Measurements from ENCODE around the gene DCAF6. TPM values are rescaled to one million over a fixed set of nuclear protein-coding genes. Genes with fewer than 3 reads are reported as not detected.
"Not testable (repeated sequence)": the region's sequence is repeated elsewhere in the genome, so short reads cannot be mapped to it uniquely, and the experiment has no call there.

The DCAF6 gene
- total RNA-seq, 2 experiments from 2014 or later: 26.4 to 27.1 TPM

DNA sequence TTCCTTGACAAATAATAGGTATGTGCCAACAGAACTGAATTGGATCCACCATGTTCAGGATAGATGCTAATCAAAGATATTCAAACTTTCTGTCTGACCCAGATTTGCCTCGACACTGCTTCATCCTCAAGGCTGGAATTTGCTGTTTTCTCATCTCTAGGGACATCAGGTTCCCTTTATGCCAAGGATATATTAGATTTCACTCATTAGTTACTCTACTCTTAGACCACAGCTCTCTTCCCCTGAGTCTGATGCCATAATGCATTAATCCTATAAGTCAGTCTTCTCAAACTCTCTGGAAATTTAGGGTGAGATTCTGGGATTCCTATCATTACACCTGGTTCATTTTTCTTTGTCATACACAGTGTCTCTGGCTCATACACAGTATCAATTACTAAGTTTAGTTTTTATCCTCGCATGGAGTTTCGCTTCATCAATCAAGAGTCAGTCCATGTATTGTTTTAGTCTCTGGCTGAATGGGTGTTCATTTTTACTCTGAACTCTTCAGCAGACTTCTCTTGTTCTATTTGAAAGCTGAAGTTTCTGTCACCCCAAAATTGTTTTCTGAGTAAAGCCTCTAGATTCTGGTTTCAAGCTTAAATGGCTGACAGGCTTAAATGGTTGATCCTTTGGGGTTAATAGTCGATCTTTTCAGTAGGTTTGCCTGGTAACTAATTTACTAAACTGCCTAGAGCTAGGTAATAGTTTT, 9.3 kb upstream of the DCAF6 start:
- ChIA-PET CTCF (no interaction called here), POLR2A (interaction anchor here (0.6 to 2.2 kb wide), 2 partner anchors 9 to 295 kb away, joined by 3 to 18 read pairs; partner anchors contain the start of genes DCAF6 and MPC2)

DNA sequence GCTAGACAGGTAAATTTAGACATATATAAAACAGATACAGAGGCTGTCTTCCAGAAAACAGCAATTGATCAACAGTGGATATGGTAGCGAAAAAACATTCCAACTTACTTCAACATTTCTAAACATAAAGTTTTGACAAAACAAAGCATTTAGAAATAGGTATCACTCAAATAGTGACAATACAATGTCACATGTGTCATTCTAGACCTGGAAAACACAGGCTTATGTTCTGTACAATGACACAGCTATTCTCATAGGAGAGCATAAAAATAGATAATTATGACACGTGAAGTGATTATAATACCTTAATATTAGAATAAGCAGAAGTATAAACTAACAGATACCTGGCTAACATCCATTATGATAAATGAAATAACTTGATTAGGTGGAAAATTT, 8.0 kb upstream of the DCAF6 start:
- H3K27me3 Mint-ChIP-seq: no peaks in the 10 kb centered on the region
- H3K27ac Mint-ChIP-seq: no peak overlapping the region
- no peak for DNase-seq
- H3K4me3 Mint-ChIP-seq: no peak overlapping the region
- peaks cover 3% of the 10 kb centered on the region for H3K36me3 Mint-ChIP-seq (ENCODE audit: low read depth)
- ChIA-PET POLR2A (interaction anchor here (2.2 kb wide), 1 partner anchor 8 kb away, joined by 18 read pairs; the partner anchor contains the start of genes DCAF6 and MPC2), CTCF (no interaction called here)
- no peaks in the 10 kb centered on the region for H3K9me3 Mint-ChIP-seq
- peaks cover 11% of the 10 kb centered on the region for H3K4me1 Mint-ChIP-seq

More for the DNA sequence above, 9.3 kb upstream of the DCAF6 start:
- H3K4me1 Mint-ChIP-seq: peaks cover 2% of the 10 kb centered on the region
- H3K36me3 Mint-ChIP-seq (ENCODE audit: low read depth): peaks cover 7% of the 10 kb centered on the region
- H3K4me3 Mint-ChIP-seq: no peak overlapping the region
- DNase-seq: no peak
- no peaks in the 10 kb centered on the region for H3K27me3 Mint-ChIP-seq
- no peaks in the 10 kb centered on the region for H3K9me3 Mint-ChIP-seq
- H3K27ac Mint-ChIP-seq: no peak overlapping the region

DNA sequence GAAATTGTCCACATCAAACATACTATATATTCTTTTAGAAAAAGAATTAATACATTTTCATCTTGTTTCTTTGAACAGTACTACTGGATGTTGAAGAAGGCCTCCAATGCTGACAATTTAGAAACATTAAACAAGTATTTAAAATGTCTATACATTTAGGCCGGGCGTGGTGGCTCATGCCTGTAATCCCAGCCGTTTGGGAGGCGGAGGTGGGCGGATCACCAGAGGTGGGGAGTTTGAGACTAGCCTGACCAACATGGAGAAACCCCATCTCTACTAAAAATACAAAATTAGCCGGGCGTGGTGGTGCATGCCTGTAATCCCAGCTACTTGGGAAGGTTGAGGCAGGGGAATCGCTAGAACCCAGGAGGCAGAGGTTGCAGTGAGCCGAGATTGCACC, 7.6 kb upstream of the DCAF6 start:
- DNase-seq; H3K36me3 Mint-ChIP-seq (ENCODE audit: low read depth); H3K9me3 Mint-ChIP-seq; H3K4me3 Mint-ChIP-seq; H3K27ac Mint-ChIP-seq; CTCF ChIA-PET; H3K27me3 Mint-ChIP-seq; POLR2A ChIA-PET: not testable (repeated sequence)
- H3K4me1 Mint-ChIP-seq: peaks cover 15% of the 10 kb centered on the region

DNA sequence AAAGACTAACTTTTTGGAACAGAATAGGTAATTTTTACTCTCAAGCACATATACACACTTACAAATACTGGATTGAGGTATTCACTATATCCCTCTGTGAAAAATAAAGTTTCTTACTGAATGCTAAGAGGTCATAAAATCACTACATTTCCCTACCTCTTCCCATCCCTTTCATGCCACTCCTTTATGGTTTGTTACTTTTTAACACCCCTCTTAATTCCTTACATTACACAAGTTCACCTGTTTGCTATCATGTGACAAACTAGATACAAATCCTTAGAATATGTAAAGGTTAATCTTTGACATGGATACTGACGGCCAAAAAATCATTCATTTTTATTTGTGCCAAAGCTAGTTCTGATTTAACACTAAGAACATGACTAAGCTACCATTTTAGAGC, 6.8 kb upstream of the DCAF6 start:
- ChIA-PET POLR2A (interaction anchor here (1.1 kb wide), 1 partner anchor 12 kb away, joined by 3 read pairs; no protein-coding TSS in a partner anchor), CTCF (no interaction called here)
- H3K27me3 Mint-ChIP-seq: no peaks in the 10 kb centered on the region
- H3K9me3 Mint-ChIP-seq: no peaks in the 10 kb centered on the region
- DNase-seq: no peak
- H3K4me3 Mint-ChIP-seq: no peak overlapping the region
- H3K27ac Mint-ChIP-seq: no peak overlapping the region
- H3K4me1 Mint-ChIP-seq: peaks cover 23% of the 10 kb centered on the region
- no peaks in the 10 kb centered on the region for H3K36me3 Mint-ChIP-seq (ENCODE audit: low read depth)

DNA sequence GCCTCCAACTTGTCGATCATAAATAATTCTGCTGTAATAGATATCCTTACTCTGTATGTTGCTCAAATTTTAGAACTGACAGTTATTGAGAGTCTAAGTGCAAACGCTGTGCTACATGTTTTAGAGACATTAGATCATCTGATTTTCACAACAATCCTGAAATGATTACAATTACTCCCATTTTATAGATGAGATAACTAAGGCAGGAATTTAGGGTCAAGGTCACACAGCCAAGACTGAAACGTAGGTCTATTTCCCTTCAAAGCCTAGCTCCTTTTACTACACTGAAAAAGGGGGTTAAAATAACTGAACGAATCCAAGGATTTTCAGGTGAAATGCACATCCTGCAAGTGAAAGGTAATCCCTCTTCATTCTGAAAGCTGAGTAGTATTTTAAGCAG, 2.7 kb upstream of the DCAF6 start:
- H3K9me3 Mint-ChIP-seq: no peaks in the 10 kb centered on the region
- no peaks in the 10 kb centered on the region for H3K36me3 Mint-ChIP-seq (ENCODE audit: low read depth)
- no peak overlapping the region for H3K4me3 Mint-ChIP-seq
- ChIA-PET POLR2A (interaction anchor here (1.1 to 4.4 kb wide), 3 partner anchors 10 to 714 kb away, joined by 4 to 67 read pairs (median 26); partner anchors contain the start of gene POU2F1), CTCF (interaction anchor here (3.5 to 4.3 kb wide), 2 partner anchors 148 to 218 kb away, joined by 21 to 27 read pairs; no protein-coding TSS in a partner anchor)
- no peak for DNase-seq
- no peak overlapping the region for H3K27ac Mint-ChIP-seq
- H3K4me1 Mint-ChIP-seq: peaks cover 34% of the 10 kb centered on the region
- H3K27me3 Mint-ChIP-seq: no peaks in the 10 kb centered on the region

DNA sequence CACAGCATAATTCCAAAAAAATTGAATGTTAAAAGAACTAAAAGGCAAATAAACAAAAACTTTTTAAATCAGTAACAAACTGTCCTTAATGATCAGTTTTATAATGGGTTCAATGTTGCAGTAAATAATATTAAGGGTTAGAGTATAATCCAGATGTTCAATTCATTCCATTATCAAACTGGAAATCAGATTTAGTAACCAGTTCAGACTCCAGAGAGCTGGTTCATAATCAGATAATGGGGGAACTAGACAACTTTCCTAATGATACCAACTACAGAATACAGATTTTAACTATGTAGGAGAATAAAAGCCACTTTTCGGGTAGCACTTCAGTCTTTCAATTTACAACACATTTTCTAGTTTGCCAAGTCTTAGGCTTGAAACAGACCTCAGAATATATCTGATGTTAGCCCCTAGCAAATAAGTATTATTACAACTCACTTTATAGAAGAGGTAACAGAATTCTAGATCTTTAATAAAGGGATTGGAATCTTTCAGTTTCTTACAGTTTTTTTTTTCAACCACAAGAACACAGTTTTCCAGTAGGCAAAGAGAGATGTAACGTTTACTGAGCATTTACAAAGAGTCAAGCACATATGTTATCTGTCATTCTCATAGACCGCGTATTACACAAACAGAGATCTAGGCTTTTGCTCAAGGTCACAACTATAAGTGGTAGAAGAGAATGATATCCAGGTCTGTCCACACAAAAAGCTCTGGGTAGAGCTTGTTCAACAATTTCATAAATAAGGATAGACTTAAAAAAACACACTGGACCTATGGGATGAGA, 1.9 kb upstream of the DCAF6 start:
- Mint-ChIP-seq H3K36me3 (ENCODE audit: low read depth) (no peaks in the 10 kb centered on the region), H3K4me1 (peaks cover 34% of the 10 kb centered on the region), H3K27me3 (no peaks in the 10 kb centered on the region), H3K9me3 (no peaks in the 10 kb centered on the region), H3K4me3 (peak overlapping the region; percentile 88), H3K27ac (peak overlapping the region; percentile 93)
- DNase-seq: no peak
- ChIA-PET POLR2A (interaction anchor here (1.0 to 4.4 kb wide), 15 partner anchors 11 to 715 kb away, joined by 3 to 67 read pairs (median 8); partner anchors contain the start of genes POU2F1, RCSD1 and SFT2D2), CTCF (interaction anchor here (1.1 to 4.3 kb wide), 4 partner anchors 135 to 714 kb away, joined by 3 to 27 read pairs (median 14); partner anchors contain the start of gene POU2F1)

DNA sequence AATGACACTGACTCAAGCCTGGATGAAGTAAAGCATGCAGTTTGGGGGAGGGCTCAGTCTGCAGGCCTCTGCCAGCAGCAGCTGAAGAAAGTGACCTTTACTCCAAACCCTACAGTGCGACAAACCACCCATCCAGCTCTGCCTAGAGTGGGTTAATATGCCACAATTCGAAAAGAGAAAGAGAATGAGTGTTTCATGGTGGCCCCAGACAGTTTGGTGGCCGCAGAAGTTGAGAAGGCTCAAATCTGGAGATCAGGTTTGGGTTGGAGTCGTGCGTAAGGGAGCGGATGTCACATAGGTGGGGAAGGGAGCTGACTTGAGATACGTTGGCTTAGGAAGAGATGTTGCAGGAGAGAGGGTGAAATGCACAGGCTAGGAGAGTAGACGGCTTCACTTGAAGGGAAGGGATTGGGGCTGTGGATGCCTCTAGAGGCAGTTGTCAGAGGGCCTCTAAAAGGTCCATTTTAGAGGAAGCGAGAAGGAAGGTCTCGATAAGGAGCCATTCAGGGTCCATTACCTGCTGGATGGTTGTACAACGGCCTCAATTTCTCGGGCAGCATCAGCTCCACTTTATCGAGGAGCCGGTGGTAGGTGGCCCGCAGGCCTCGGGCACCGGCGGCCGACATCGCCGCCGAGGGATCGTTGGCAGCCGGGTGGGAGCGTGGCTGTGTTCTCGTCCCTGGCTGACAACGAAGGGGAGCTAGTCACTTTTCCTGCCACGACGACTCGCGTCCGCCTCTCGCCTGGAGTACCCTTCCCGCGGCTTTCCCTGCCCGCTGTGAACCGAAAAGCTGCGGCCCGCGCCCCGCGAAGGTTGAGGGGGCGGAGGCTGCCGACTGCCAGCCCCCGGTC, 1.0 kb upstream of the DCAF6 start:
- Mint-ChIP-seq H3K36me3 (ENCODE audit: low read depth) (no peaks in the 10 kb centered on the region), H3K4me3 (peak overlapping the region; percentile 88), H3K9me3 (no peaks in the 10 kb centered on the region), H3K4me1 (peaks cover 34% of the 10 kb centered on the region), H3K27ac (peak overlapping the region; percentile 93), H3K27me3 (no peaks in the 10 kb centered on the region)
- DNase-seq: peak; percentile 59
- CTCF ChIA-PET: interaction anchor here (1.1 to 4.3 kb wide), 4 partner anchors 136 to 715 kb away, joined by 3 to 27 read pairs (median 14); partner anchors contain the start of gene POU2F1
- POLR2A ChIA-PET: interaction anchor here (0.7 to 4.4 kb wide), 38 partner anchors 8 to 1761 kb away, joined by 3 to 67 read pairs (median 4); partner anchors contain the start of genes ADCY10, MPZL1, POU2F1 and RCSD1

DNA sequence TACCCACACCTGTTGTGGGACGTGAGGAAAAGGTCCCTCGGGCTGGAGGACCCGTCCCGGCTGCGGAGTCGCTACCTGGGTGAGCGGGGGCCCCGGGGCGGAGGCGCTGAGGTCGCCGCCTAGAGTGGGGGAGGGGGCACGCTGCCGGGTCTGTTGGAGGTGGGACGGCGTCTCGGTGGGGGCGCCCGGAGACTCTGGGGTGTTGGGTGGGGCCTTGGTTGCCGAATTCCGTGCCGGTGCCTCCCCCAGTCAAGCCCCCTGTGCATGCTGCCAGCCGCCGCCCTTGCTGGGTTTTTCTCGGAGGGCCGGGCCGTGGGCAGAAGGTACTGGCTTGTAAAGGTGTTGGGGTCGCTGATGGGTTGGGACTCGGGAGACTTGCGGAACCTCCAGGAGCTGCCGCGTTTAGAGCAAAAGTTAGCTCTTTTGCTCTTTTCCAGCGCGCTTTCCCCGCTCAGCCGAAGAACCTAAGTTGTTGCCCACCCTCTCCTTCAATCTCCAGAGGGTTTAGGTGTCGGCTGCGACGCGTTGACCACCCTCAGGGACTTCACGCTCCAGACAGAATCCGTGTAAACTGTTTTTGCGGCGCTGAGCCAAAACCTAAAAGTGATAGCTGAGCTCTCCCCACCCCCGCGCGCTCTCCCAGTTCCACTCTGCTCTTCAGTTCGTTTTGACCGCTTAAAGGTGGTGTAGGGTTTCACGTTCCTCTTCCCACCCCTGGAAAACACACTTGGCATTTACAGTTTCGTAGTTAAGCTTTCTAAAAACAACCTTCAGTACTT, 636 bp downstream of the DCAF6 start, which contains the start of gene MPC2:
MPC2 (minus strand) TSS at position 143 of the 779 bp plus-strand sequence. CDS start 1,231 bp downstream, outside the sequence.
- DNase-seq: peak; percentile 50
- Mint-ChIP-seq H3K27ac (peak within 1 kb of the TSS; percentile 93), H3K4me1 (peaks cover 32% of the 10 kb centered on the region), H3K9me3 (no peaks in the 10 kb centered on the region), H3K27me3 (no peaks in the 10 kb centered on the region), H3K36me3 (ENCODE audit: low read depth) (no peaks in the 10 kb centered on the region), H3K4me3 (peak within 1 kb of the TSS; percentile 88)
- CTCF ChIA-PET: interaction anchor here (0.8 to 4.3 kb wide), 2 partner anchors 221 to 305 kb away, joined by 4 to 27 read pairs; no protein-coding TSS in a partner anchor
- POLR2A ChIA-PET: interaction anchor here (0.6 to 4.4 kb wide), 22 partner anchors 10 to 1771 kb away, joined by 3 to 67 read pairs (median 4); partner anchors contain the start of genes ADCY10, POGK, POU2F1 and RCSD1

DNA sequence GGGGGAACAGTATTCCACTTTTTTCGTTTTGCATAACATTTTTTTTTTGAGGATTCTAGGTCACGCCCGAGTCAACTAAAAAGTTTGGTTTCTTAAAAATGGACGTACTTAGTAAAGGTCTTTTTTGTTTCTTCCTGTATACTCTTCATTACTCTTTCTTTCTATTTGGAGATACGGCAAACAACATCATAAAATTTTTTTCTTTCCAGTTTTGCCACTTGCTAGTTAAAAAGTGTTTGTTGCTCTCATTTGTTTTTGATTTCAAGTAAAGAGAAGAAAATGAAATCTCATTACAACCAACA, 1.2 kb downstream of the DCAF6 start:
- H3K27ac Mint-ChIP-seq: peak overlapping the region; percentile 93
- ChIA-PET POLR2A (interaction anchor here (0.8 to 4.4 kb wide), 11 partner anchors 10 to 1771 kb away, joined by 3 to 67 read pairs (median 4); partner anchors contain the start of genes POGK, POU2F1, RCSD1 and SFT2D2), CTCF (interaction anchor here (0.8 to 4.3 kb wide), 2 partner anchors 222 to 306 kb away, joined by 4 to 27 read pairs; no protein-coding TSS in a partner anchor)
- peaks cover 30% of the 10 kb centered on the region for H3K4me1 Mint-ChIP-seq
- no peak for DNase-seq
- no peaks in the 10 kb centered on the region for H3K9me3 Mint-ChIP-seq
- H3K27me3 Mint-ChIP-seq: no peaks in the 10 kb centered on the region
- H3K4me3 Mint-ChIP-seq: peak overlapping the region; percentile 88
- no peaks in the 10 kb centered on the region for H3K36me3 Mint-ChIP-seq (ENCODE audit: low read depth)

DNA sequence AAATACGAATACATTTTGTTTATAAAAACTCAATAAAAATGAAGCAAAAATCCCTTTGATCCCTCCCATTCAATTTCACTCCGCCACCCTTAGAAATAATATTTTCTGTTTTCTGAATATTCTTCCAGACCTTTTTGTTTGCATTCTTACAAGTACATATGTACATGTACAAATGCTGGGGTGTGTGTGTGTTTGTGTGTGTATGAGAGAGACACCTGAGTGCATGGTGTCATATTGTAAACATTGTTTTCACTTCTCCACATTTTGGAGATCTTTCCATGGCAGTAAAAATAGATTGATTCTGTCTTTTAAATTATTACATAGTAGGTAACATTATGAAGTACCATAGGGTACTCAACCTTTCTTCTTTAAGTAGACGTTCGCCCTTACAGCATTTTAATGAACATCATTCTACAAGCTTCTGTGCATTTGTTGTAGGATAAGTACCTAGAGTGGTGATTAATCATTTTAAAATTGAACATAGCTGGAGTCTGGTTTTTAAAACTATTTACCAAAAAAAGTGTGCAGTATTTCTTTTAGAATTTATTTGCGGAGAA, 1.7 kb downstream of the DCAF6 start:
- Mint-ChIP-seq H3K27ac (peak overlapping the region; percentile 27), H3K9me3 (no peaks in the 10 kb centered on the region), H3K36me3 (ENCODE audit: low read depth) (no peaks in the 10 kb centered on the region), H3K4me1 (peaks cover 26% of the 10 kb centered on the region), H3K27me3 (no peaks in the 10 kb centered on the region), H3K4me3 (peak overlapping the region; percentile 88)
- ChIA-PET POLR2A (interaction anchor here (0.8 to 4.4 kb wide), 4 partner anchors 223 to 1099 kb away, joined by 3 to 67 read pairs (median 15); partner anchors contain the start of genes POGK and POU2F1), CTCF (interaction anchor here (0.8 to 1.1 kb wide), 3 partner anchors 11 to 306 kb away, joined by 3 to 5 read pairs (median 4); no protein-coding TSS in a partner anchor)
- DNase-seq: no peak

DNA sequence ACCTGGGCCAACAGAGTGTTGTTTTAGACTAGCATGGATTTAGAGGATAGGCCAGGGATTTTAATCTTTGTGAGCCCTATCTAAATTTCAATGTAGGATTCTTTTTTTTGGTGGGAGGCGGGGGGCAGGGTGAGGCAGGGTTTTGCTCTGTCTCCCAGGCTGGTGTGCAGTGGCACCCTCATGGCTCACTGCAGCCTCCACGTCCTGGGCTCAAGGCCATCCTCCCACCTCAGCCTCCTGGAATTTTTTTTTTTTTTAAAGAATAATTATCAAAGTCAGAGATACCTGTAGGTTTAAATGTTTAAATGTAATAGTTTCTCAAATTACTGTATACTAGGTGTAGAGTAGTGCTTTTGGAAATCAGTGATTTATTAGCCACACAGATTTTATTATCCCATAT, 3.8 kb downstream of the DCAF6 start:
- H3K27me3 Mint-ChIP-seq: no peaks in the 10 kb centered on the region
- no peak overlapping the region for H3K27ac Mint-ChIP-seq
- ChIA-PET CTCF (no interaction called here), POLR2A (no interaction called here)
- H3K4me3 Mint-ChIP-seq: no peak overlapping the region
- peaks cover 7% of the 10 kb centered on the region for H3K36me3 Mint-ChIP-seq (ENCODE audit: low read depth)
- DNase-seq: no peak
- peaks cover 2% of the 10 kb centered on the region for H3K9me3 Mint-ChIP-seq
- peaks cover 7% of the 10 kb centered on the region for H3K4me1 Mint-ChIP-seq

Data from activated CD4-positive, alpha-beta memory T cell treated with anti-CD3 and anti-CD28 coated beads, Interleukin-2, amount 10 ng/mL, durations not matched to agents 7 days and 5 days (primary cell).